Adipocyte (in vitro differentiated cells): Measurements from ENCODE around the gene ZC2HC1C.

Experiments used
- DNase-seq: peaks from one replicate; pipeline ENCODE4 v3.0.0-alpha.2; 2015; ENCODE audit warnings: low read depth
- H3K27me3 ChIP-seq: replicated peaks from 2 replicates; pipeline ENCODE4 v1.7.0; 2013; ENCODE audit warnings: mild to moderate bottlenecking, low read length, moderate library complexity; ENCODE audit not compliant: control insufficient read depth, insufficient read depth
- H3K36me3 ChIP-seq: 2 replicates; pipeline ENCODE4 v1.7.0; 2013; ENCODE audit warnings: low read length, mild to moderate bottlenecking, moderate library complexity; ENCODE audit not compliant: control insufficient read depth, insufficient read depth, severe bottlenecking
- H3K4me1 ChIP-seq: 2 replicates; pipeline ENCODE4 v1.7.0; 2013; ENCODE audit warnings: mild to moderate bottlenecking, low read length, moderate library complexity; ENCODE audit not compliant: control insufficient read depth, insufficient read depth
- H3K4me3 ChIP-seq: 2 replicates; pipeline ENCODE4 v1.7.0; 2013; ENCODE audit warnings: mild to moderate bottlenecking, low read length, moderate library complexity
- H3K9ac ChIP-seq: 2 replicates; pipeline ENCODE4 v1.7.0; 2013; ENCODE audit warnings: mild to moderate bottlenecking, low read length, moderate library complexity
- H3K9me3 ChIP-seq: 2 replicates; pipeline ENCODE4 v1.7.0; 2013; ENCODE audit warnings: mild to moderate bottlenecking, low read length, moderate library complexity; ENCODE audit not compliant: control insufficient read depth

Gene ZC2HC1C

GRCh38 chr14:75044322-75044721 is 25.1 kb upstream of the ZC2HC1C start:
- H3K9me3 ChIP-seq: no peaks in the 10 kb centered on the region
- peaks cover under 1% of the 10 kb centered on the region for H3K36me3 ChIP-seq
- H3K4me3 ChIP-seq: no peak overlapping the region
- peak; percentile 65 for DNase-seq
- no peaks in the 10 kb centered on the region for H3K27me3 ChIP-seq
- peaks cover 41% of the 10 kb centered on the region for H3K4me1 ChIP-seq
- no peak overlapping the region for H3K9ac ChIP-seq

GRCh38 chr14:75044752-75045151 is 24.7 kb upstream of the ZC2HC1C start:
- H3K27me3 ChIP-seq: no peaks in the 10 kb centered on the region
- H3K9me3 ChIP-seq: no peaks in the 10 kb centered on the region
- H3K9ac ChIP-seq: no peak overlapping the region
- no peaks in the 10 kb centered on the region for H3K36me3 ChIP-seq
- H3K4me3 ChIP-seq: no peak overlapping the region
- peaks cover 43% of the 10 kb centered on the region for H3K4me1 ChIP-seq
- peak; percentile 24 for DNase-seq

- DNase-seq: no peak
- Histone ChIP-seq H3K9ac (no peak overlapping the region), H3K36me3 (no peaks in the 10 kb centered on the region), H3K4me3 (no peak overlapping the region), H3K4me1 (peaks cover 52% of the 10 kb centered on the region), H3K9me3 (no peaks in the 10 kb centered on the region), H3K27me3 (no peaks in the 10 kb centered on the region)
Measured at GRCh38 chr14:75046275-75046674, 23.2 kb upstream of the ZC2HC1C start.

DNA sequence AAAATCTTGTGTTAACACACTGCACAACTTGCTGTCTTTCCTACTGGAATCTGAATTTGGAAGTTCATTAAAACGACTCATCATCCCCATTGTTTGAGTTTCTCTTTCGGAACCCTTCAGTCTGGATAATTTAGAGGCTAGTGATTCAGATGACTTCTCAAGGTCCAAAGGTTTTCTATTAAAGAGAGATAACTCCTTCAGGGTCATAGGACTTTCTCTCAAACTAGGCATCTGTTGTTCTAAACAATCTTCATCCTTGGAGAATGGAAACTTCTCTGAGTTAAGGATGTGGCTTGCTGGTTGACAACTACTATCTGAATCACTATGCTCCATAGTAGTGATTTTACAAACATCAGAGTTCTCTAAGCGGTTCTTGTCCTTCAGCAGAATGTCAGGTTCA is 22.5 kb upstream of the ZC2HC1C start:
- no peaks in the 10 kb centered on the region for H3K36me3 ChIP-seq
- no peaks in the 10 kb centered on the region for H3K27me3 ChIP-seq
- no peaks in the 10 kb centered on the region for H3K9me3 ChIP-seq
- H3K4me3 ChIP-seq: no peak overlapping the region
- H3K4me1 ChIP-seq: peaks cover 52% of the 10 kb centered on the region
- H3K9ac ChIP-seq: no peak overlapping the region
- DNase-seq: no peak

GRCh38 chr14:75047506-75047905 is 21.9 kb upstream of the ZC2HC1C start:
- Histone ChIP-seq H3K36me3 (no peaks in the 10 kb centered on the region), H3K9ac (no peak overlapping the region), H3K27me3 (no peaks in the 10 kb centered on the region), H3K9me3 (no peaks in the 10 kb centered on the region), H3K4me1 (peaks cover 48% of the 10 kb centered on the region), H3K4me3 (no peak overlapping the region)
- no peak for DNase-seq

DNA sequence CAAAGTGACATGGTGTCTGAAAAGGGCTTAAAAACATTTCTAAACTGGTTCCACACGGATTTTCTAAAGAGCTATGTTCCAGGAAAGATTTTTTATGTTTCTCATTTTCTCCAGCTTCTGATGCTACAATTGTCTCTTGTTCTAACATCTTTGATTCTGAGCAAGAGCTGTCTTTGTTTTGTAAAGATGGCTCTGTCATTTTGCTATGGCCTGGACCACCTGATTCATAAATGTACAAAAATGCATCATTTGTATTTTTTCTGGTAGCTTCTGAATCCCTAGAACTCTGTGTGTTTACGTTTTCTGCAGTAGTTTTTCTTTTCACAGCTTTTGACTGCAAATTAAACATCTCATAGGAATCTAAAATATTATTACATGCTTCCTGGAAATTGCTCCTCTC is 21.3 kb upstream of the ZC2HC1C start:
- H3K27me3 ChIP-seq: no peaks in the 10 kb centered on the region

DNA sequence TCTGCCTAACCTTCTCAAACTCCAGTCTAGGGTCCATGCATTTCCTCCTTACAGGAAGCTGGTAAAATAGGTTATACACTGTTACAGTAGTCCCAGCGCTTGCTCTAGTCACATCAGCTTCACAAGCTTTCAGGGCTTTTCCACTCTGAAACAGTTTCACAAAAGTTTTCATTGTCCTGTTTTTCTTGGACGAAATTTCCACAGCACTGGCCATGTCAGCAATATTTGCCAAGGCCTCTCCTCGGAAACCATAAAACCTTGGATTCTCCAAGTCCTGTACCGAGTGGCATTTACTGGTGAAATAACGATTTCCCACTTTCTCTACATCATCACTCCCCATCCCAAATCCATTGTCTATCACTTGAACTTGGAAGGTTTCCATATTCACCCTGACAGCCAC is 20.3 kb upstream of the ZC2HC1C start:
- no peak for DNase-seq
- no peaks in the 10 kb centered on the region for H3K27me3 ChIP-seq
- H3K4me3 ChIP-seq: peak overlapping the region; percentile 55
- no peaks in the 10 kb centered on the region for H3K36me3 ChIP-seq
- H3K4me1 ChIP-seq: peaks cover 54% of the 10 kb centered on the region
- no peaks in the 10 kb centered on the region for H3K9me3 ChIP-seq
- H3K9ac ChIP-seq: peak overlapping the region; percentile 28

More for the DNA sequence above, 21.3 kb upstream of the ZC2HC1C start:
- H3K9me3 ChIP-seq: no peaks in the 10 kb centered on the region
- peaks cover 48% of the 10 kb centered on the region for H3K4me1 ChIP-seq
- H3K36me3 ChIP-seq: no peaks in the 10 kb centered on the region
- DNase-seq: no peak
- no peak overlapping the region for H3K9ac ChIP-seq
- no peak overlapping the region for H3K4me3 ChIP-seq

DNA sequence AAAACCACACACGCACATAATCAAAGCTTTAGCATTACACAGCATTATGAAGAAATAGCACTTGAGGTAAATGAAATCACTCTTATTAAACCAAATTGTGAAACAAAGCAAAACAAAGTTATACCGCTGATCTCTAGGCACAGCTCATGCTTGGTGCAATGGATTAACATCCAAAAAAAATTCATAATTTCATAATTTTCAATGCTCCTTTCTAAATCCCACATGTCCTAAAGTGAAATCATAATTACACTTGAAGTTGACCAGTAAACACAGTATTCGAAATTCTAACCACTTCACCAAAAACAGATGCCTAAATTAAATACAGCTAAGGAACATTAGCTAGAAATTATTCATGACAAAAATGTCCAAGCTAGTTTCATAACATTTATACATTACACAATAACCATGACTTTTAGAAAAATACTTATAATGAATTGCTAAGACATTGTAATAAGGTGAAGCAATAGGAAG is 19.7 kb upstream of the ZC2HC1C start:
- Histone ChIP-seq H3K36me3 (no peaks in the 10 kb centered on the region), H3K9ac (peak overlapping the region; percentile 81), H3K9me3 (no peaks in the 10 kb centered on the region), H3K27me3 (no peaks in the 10 kb centered on the region), H3K4me1 (peaks cover 54% of the 10 kb centered on the region), H3K4me3 (peak overlapping the region; percentile 55)
- peak; percentile 91 for DNase-seq

DNA sequence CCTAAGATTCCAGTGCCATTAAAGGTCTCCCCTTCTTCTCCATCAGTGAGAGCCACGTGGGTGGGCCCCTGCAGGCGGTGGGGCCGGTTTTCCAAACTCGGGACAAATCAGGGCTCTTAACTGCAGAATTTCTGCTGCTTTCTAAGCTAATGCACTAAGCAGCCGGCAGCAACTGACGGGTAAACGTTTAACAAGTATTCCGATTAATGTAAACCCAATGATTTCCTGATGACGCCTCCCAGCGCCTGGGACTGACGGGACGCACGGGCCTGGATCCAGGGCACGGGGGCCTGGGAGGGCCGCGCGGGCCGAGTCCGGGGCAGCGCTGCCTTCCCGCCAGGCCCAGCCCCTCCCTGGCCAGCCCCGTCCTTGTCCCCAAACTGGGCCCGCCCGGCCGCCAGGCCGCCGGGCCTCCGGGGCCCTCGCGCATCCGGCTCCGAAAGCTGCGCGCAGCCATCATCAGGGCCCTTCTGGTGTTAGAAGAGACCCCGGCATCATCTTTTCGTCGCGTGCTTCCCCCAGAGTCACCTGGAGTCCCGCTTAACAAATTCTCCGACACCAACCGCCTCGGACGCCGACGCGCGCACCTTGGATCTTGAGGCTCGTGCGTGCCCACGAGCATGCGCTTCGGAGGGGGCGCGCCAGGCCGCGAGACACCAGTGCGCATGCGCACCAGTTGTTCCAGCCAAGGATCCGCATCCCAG is 18.4 kb upstream of the ZC2HC1C start, which contains the start of gene MLH3:
Gene MLH3, minus strand, starts transcription at position 616 of the 704 bp plus-strand sequence. CDS start 1,812 bp downstream, outside the sequence.
- peak within 1 kb of the TSS; percentile 81 for H3K9ac ChIP-seq
- H3K27me3 ChIP-seq: no peaks in the 10 kb centered on the region
- H3K36me3 ChIP-seq: no peaks in the 10 kb centered on the region
- no peaks in the 10 kb centered on the region for H3K9me3 ChIP-seq
- H3K4me1 ChIP-seq: peaks cover 59% of the 10 kb centered on the region
- H3K4me3 ChIP-seq: peak within 1 kb of the TSS; percentile 79
- DNase-seq: peak; percentile 85

DNA sequence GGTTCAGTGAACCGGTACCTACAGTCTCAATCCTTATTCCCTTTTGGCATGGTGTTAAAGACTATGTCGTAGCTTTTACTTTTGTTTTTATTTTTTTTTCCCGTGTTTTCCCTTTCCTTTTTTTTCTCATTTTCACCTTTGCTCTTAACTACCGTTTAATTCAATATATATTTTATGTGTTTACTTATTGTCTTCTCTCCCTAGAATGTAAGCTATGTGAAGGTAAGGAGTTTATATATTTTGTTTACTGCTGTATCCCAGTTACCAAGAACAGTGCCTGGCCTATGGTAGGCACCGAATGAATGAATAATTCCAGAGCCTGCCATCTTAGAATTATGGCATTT is 17.9 kb upstream of the ZC2HC1C start:
- Histone ChIP-seq H3K4me3 (peak overlapping the region; percentile 79), H3K4me1 (peaks cover 58% of the 10 kb centered on the region), H3K36me3 (no peaks in the 10 kb centered on the region), H3K9ac (peak overlapping the region; percentile 81), H3K9me3 (no peaks in the 10 kb centered on the region), H3K27me3 (no peaks in the 10 kb centered on the region)
- no peak for DNase-seq

DNA sequence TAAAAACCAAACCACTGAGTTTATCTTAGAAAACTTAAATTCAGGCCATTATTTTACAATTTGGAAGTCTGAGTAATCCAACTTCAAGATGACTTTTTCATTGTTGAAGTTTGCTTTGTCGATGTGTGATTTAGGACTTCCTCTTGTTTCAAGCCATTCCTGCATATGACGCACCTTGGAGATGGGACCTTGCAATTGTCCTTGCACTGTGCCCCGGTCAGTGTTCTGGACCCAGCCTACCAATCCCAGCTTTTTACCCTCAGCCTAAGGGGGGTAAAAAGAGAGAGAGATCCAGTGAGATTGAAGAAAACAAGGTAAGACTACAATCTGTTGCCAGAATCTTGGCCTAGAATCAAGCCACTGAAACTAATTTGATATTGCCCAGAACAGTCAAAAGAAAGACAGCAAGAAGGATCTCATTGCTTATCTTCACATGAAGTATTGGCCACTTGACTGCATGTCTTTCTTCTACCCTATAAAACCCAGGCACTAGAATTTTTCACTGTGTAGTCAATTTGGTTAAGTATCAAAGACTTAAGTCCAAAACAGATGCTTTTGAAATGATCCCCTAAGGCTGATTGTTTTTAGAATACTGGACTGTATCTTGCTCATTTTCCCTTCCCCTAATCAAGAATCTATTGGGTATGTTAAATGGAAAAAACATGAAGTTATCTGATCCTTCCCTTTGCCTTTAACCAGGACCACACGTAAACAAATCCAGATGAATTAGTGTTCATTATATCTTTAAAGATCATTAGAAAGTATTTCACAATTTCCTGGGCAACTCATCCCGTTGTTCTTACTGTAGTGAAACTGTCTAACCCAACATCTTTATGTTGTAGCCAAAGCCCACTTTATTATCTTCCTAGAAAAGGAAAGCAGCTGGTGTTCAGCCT is 15.8 kb upstream of the ZC2HC1C start:
- Histone ChIP-seq H3K27me3 (no peaks in the 10 kb centered on the region), H3K4me3 (no peak overlapping the region), H3K9ac (no peak overlapping the region), H3K9me3 (no peaks in the 10 kb centered on the region), H3K4me1 (peaks cover 45% of the 10 kb centered on the region), H3K36me3 (no peaks in the 10 kb centered on the region)
- peak; percentile 62 for DNase-seq
